HG03066 (cell line): Measurements from ENCODE around the gene CGNL1.

Source experiments
- ATAC-seq: cut with Tn5 transposase; IDR thresholded peaks from one replicate; pipeline ENCODE4 v1.9.1; 2021; ENCODE audit warnings: low read depth; ENCODE audit not compliant: unreplicated experiment

CGNL1 gene

GRCh38 chr15:57446393-57446792 lies 70.1 kb downstream of the CGNL1 start:
- ATAC-seq = no peak

GRCh38 chr15:57451555-57451954 lies 75.2 kb downstream of the CGNL1 start:
- no peak for ATAC-seq

GRCh38 chr15:57452090-57452754 lies 75.9 kb downstream of the CGNL1 start:
- no peak for ATAC-seq

GRCh38 chr15:57455929-57456328 lies 79.6 kb downstream of the CGNL1 start:
- ATAC-seq = no peak

GRCh38 chr15:57456559-57456958 lies 80.3 kb downstream of the CGNL1 start:
- no peak for ATAC-seq

- no peak for ATAC-seq
Measured at GRCh38 chr15:57457726-57458125, 81.4 kb downstream of the CGNL1 start.

GRCh38 chr15:57458356-57458781 lies 82.1 kb downstream of the CGNL1 start:
- ATAC-seq = no peak

- no peak for ATAC-seq
Measured at GRCh38 chr15:57460208-57460816, 84.0 kb downstream of the CGNL1 start.

- ATAC-seq = no peak
Measured at GRCh38 chr15:57461541-57461940, 85.2 kb downstream of the CGNL1 start.

GRCh38 chr15:57462381-57462780 lies 86.1 kb downstream of the CGNL1 start:
- no peak for ATAC-seq

GRCh38 chr15:57463360-57463759 lies 87.1 kb downstream of the CGNL1 start:
- no peak for ATAC-seq

- ATAC-seq = no peak
Measured at GRCh38 chr15:57464480-57464879, 88.2 kb downstream of the CGNL1 start.

- ATAC-seq = no peak
Measured at GRCh38 chr15:57468486-57468885, 92.2 kb downstream of the CGNL1 start.

- ATAC-seq = no peak
Measured at GRCh38 chr15:57470543-57470942, 94.2 kb downstream of the CGNL1 start.

- ATAC-seq = no peak
Measured at GRCh38 chr15:57472861-57473260, 96.6 kb downstream of the CGNL1 start.

- no peak for ATAC-seq
Measured at GRCh38 chr15:57476533-57476975, 100.2 kb downstream of the CGNL1 start.

GRCh38 chr15:57477736-57478522 lies 101.6 kb downstream of the CGNL1 start:
- ATAC-seq = peak; percentile 70

GRCh38 chr15:57479005-57479404 lies 102.7 kb downstream of the CGNL1 start:
- ATAC-seq = no peak

- ATAC-seq = no peak
Measured at GRCh38 chr15:57481038-57481705, 104.9 kb downstream of the CGNL1 start.

- no peak for ATAC-seq
Measured at GRCh38 chr15:57485869-57486268, 109.6 kb downstream of the CGNL1 start.

GRCh38 chr15:57486833-57487232 lies 110.5 kb downstream of the CGNL1 start:
- ATAC-seq = no peak
